Right cardiac atrium (tissue), 5 donors: Measurements from ENCODE around the gene KIFC1. TPM values are rescaled to one million over a fixed set of nuclear protein-coding genes. Genes with fewer than 3 reads are reported as not detected.

ENCODE experiments used
- ATAC-seq, 2 donors: fragments of 200-7000 bp; cut with Tn5 transposase; one replicate each; pipeline versions ENCODE4 v1.8.0 to v1.9.1; 2020; ENCODE audit warnings: moderate library complexity in 2 of 2, mild to moderate bottlenecking in 1 of 2
- DNase-seq, 3 donors: peaks; one replicate each; pipeline ENCODE4 v3.0.0-alpha.2; 2020
- H3K27ac ChIP-seq: one replicate; pipeline ENCODE4 v1.5.1; 2013; ENCODE audit warnings: mild to moderate bottlenecking, low read length, control low read depth, moderate library complexity
- H3K27me3 ChIP-seq: one replicate; pipeline ENCODE4 v1.6.1; 2013; ENCODE audit not compliant: control insufficient read depth, insufficient read depth
- H3K4me1 ChIP-seq: one replicate; pipeline ENCODE4 v1.6.1; 2013; ENCODE audit warnings: low read length; ENCODE audit not compliant: control insufficient read depth, insufficient read depth
- H3K4me3 ChIP-seq: one replicate; pipeline ENCODE4 v1.5.1; 2013; ENCODE audit warnings: low read length, control low read depth
- H3K9me3 ChIP-seq: one replicate; pipeline ENCODE4 v1.6.1; 2013; ENCODE audit warnings: low read length; ENCODE audit not compliant: control insufficient read depth
- WGBS: extraction: QIAGEN DNeasy Blood & Tissue Kit; methylation state at CpG from one replicate; pipeline ENCODE4 v1.1.7; 2013; 5-methylcytosine and 5-hydroxymethylcytosine counted together
- intact Hi-C, 4 donors: fragments of 100-400 bp; cut with DNase I; formaldehyde crosslinking; loops; one replicate each; pipeline versions ENCODE4 v1.11.0 to v1.14.0; 2022 to 2023
- polyA plus RNA-seq: library from polyadenylated mRNA; stranded (reverse); fragments of 200-250 nt; gene quantifications from one replicate; pipeline ENCODE4 v1.2.3, GENCODE V29; 2013
- total RNA-seq, 4 donors: library from RNA; stranded (reverse); fragmentation: NEBNext Ultra II Directional; extraction: Animal tissue kit (Norgen Biotek cat#: 25700); gene quantifications; one replicate each; pipeline ENCODE4 v1.2.1, GENCODE V29; 2021
- donor health status: healthy with polysubstance abuse.
- donor health status: DM: no; HTN: yes; CAD: no.
- donor health status: DM: no; HTN: no; CAD: no.
- donor health status: DM: no; HTN: yes; CAD: no; lungs with severe emphysema.
- donor health status: DM: yes; HTN: yes; CAD: no.

The KIFC1 gene
- total and polyA plus RNA-seq, 5 donors = 0.16 to 1.2 (median 0.88) TPM; not detected in 1

DNA sequence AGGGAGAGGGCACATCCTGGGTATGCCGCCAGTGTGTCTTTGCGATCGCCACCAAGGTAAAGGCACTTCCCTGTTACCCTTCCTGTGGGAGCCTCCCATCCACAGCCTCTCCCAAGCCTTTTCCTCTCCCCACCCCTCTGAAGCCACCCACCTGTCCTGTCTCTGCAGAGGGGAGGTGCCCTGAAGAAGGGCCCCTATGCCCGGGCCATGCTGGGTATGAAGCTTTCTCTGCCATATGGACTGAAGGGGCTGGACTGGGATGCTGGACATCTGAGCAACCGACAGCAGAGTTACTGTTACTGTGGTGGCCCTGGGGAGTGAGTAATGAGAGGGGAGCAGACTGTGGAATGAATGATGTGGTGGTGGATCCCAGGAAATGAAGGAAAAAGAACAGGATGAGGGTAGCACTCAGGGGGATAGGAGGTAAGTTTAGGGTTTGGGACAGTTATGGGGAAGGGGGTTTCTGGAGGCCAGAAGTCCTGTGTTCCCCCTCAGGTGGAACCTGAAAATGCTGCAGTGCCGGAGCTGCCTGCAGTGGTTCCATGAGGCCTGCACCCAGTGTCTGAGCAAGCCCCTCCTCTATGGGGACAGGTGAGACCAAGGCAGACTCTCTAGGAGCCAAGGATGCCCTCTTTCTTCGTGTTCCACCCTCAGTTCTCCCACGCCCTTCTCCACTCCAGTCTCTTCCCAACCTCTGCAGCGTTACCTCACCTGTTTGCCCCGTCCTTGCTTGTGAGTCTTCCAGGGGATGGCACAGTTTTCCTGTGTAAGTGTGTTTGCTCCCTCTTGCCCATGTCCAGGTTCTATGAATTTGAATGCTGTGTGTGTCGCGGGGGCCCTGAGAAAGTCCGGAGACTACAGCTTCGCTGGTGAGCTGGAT, 21.9 kb downstream of the KIFC1 start:
- H3K4me3 ChIP-seq = no peak overlapping the region
- intact Hi-C loops = no loop called here
- no peak for ATAC-seq
- H3K27ac ChIP-seq = no peak overlapping the region
- no peaks in the 10 kb centered on the region for H3K9me3 ChIP-seq
- peaks cover 4% of the 10 kb centered on the region for H3K4me1 ChIP-seq
- DNase-seq = no peak
- no peaks in the 10 kb centered on the region for H3K27me3 ChIP-seq
- WGBS = 81% methylated on average over 14 of the region's 14 CpGs

DNA sequence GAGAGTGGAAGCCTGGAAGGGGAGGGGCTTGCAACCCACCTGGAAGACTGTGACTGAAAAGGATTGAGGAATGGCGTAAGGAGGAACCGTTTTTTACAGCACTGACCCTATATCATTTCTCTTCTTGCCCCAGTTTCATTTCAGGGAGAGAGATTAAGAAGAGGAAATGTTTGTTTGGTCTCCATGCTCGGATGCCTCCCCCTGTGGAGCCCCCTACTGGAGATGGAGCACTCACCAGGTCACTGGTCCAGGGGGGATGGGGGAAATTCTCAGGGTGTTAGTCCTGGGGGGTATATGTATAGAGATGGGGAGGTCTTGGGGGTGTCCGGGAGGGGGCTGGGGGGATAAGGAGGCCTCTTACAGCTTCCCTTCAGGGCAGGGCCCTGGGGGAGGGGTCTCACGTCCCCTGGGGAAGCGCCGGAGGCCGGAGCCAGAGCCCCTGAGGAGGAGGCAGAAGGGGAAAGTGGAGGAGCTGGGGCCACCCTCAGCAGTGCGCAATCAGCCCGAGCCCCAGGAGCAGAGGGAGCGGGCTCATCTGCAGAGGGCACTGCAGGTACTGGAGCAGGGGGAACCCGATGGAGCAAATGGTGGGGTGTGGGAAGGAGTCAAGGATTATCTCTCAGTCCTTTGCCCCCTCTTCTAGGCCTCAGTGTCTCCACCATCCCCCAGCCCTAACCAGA, 23.1 kb downstream of the KIFC1 start:
- no peak for ATAC-seq
- intact Hi-C loops = no loop called here

DNA sequence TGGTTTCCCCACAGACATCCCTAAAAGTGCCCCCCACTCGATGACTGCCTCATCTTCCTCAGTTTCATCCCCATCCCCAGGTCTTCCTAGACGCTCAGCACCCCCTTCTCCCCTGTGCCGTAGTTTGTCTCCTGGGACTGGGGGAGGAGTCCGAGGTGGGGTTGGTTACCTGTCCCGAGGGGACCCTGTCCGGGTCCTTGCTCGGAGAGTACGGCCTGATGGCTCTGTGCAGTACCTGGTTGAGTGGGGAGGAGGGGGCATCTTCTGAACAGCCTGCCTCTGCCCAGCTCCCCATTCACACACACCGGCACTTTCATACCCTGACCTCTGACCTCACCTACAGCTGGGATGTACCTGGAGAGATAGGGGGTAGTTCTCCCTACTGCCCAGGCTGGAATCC, 24.2 kb downstream of the KIFC1 start:
- no peak overlapping the region for H3K27ac ChIP-seq
- H3K4me3 ChIP-seq = no peak overlapping the region
- H3K9me3 ChIP-seq = no peaks in the 10 kb centered on the region
- H3K4me1 ChIP-seq = peaks cover 9% of the 10 kb centered on the region
- DNase-seq (no peak), ATAC-seq (no peak)
- intact Hi-C loops = no loop called here
- no peaks in the 10 kb centered on the region for H3K27me3 ChIP-seq
- WGBS = 69% methylated on average over 9 of the region's 9 CpGs

More for the DNA sequence above, 23.1 kb downstream of the KIFC1 start:
- H3K4me3 ChIP-seq = no peak overlapping the region
- H3K27me3 ChIP-seq = no peaks in the 10 kb centered on the region
- no peak for DNase-seq
- H3K27ac ChIP-seq = no peak overlapping the region
- WGBS = 68% methylated on average over 12 of the region's 12 CpGs
- peaks cover 9% of the 10 kb centered on the region for H3K4me1 ChIP-seq
- H3K9me3 ChIP-seq = no peaks in the 10 kb centered on the region

DNA sequence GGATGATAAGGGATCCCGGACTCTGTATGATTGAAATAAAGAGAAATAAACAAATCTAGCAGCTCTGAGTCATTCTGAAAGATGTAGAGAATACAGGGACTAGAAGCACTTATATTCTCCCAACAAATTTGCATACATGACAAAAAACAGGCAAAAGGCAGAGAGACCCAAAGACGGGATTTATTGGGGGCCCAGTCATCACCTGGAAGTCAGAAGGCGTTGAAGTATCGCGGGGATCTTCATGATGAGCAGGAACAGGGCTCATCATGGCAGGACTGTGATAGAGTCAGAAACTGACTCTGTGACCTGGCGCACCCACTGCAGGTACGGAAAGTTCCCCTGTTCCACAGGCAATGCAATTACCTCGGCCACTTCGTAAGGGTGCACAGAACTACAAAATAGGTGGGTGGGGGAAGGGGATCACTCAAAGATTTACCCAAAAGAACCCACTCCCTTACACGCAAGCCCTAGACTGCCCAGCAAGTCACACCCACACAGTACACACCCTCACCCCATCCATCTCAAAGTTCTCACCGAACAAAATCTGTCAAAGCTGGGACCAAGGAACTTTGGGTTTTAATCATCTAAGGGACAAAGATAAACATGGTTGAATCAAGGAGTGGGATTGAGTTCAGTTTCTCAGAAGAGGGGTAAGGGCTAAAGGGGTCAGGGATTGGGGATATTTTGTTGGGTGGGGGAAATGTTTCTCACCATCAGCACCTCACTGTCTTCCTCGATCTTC, 24.9 kb downstream of the KIFC1 start:
- no peak overlapping the region for H3K27ac ChIP-seq
- WGBS = 53% methylated on average over 12 of the region's 12 CpGs
- H3K27me3 ChIP-seq = no peaks in the 10 kb centered on the region
- H3K4me3 ChIP-seq = peak overlapping the region; percentile 69
- DNase-seq = no peak
- H3K4me1 ChIP-seq = peaks cover 9% of the 10 kb centered on the region
- no peak for ATAC-seq
- intact Hi-C loops = no loop called here
- H3K9me3 ChIP-seq = no peaks in the 10 kb centered on the region

DNA sequence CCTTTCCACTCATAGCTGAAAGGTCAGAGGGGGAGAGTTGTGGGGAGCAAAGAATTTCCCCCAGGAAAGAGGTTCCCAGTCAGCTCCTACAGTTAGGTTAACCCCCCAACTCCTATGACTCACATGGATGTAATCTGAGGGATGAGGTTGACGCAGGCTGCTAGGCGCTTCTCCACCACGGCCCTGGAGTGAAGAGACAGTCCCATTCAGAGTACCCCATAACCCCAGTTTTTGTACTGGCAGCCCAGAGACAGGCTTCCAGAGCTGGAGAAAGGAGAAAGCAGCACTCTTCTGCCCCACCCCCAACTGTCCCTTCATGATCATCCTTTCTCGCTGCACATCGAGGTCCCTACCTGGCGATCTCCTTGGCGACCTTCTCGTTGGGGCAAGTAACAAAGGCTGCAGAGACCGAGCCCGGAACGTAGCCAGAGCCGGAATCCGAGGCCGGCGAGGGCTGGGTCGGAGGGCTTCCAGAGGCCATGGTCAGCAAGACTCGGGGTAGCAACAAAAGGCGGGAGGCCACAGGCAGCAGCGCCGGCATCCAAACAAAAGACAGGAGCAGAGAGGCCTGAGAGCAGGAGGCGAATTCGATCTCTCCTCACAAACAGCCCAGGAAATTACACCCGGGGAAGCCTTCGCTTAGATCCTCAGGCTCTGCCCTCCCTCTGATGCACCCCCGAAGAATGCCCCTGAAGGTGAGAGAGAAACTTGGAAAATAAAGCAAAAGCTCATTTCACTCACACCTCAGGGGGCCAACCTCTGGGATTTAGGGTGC, 25.7 kb downstream of the KIFC1 start:
- no peaks in the 10 kb centered on the region for H3K27me3 ChIP-seq
- peak overlapping the region; percentile 69 for H3K4me3 ChIP-seq
- intact Hi-C loops = no loop called here
- peaks cover 9% of the 10 kb centered on the region for H3K4me1 ChIP-seq
- peak overlapping the region; percentile 71 for H3K27ac ChIP-seq
- 3% methylated on average over 25 of the region's 25 CpGs for WGBS
- DNase-seq = no peak
- ATAC-seq = no peak
- no peaks in the 10 kb centered on the region for H3K9me3 ChIP-seq

DNA sequence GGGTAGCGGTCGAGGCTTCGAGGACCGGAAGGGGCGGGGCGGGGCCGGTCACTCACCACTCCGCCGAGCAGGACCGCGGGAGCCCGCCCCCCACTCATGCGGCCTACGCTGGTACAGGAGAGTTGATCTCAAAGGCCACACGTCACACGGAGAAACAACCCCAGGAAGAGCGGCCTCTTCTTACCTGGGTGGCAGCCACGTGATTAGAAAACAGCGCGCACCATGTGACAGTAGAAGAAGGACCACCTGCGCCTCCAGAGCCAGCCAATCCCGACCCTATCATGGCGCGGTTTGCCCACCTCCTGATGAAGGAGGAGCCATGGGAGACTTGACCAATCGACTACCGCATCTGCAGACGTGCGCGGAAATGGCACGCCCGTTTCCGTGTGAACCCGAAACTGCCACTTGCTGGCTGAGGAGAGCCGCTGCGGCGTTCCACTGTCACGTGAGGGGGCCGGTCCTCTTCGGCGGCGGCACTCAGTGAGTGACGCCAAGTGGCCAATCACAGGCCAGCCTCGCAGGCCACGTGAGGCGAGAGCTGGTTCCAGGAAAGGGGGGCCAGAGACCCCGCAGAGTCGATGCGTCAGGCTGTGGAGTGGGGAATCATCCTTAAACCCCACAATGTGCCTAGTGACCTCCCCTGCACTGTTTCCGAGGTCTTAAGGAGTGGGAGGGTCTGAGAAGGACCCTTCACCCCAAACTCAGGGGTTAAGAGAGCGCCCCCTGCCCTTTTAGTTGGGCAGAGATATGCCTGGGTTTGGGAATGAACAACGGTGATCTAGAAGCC, 26.5 kb downstream of the KIFC1 start, which contains the start of gene CUTA:
CUTA (minus strand) TSS at position 205 of the 787 bp plus-strand sequence; CDS start at position 98, 107 bp downstream.
- peak within 1 kb of the TSS; percentile 96 for H3K27ac ChIP-seq
- WGBS = under 1% methylated on average over 51 of the region's 51 CpGs
- H3K4me1 ChIP-seq = peaks cover 9% of the 10 kb centered on the region
- H3K4me3 ChIP-seq = peak within 1 kb of the TSS; percentile 69
- DNase-seq (peak; percentile 100), ATAC-seq (peak; percentile 95)
- H3K27me3 ChIP-seq = no peaks in the 10 kb centered on the region
- intact Hi-C loops = no loop called here
- H3K9me3 ChIP-seq = no peaks in the 10 kb centered on the region

DNA sequence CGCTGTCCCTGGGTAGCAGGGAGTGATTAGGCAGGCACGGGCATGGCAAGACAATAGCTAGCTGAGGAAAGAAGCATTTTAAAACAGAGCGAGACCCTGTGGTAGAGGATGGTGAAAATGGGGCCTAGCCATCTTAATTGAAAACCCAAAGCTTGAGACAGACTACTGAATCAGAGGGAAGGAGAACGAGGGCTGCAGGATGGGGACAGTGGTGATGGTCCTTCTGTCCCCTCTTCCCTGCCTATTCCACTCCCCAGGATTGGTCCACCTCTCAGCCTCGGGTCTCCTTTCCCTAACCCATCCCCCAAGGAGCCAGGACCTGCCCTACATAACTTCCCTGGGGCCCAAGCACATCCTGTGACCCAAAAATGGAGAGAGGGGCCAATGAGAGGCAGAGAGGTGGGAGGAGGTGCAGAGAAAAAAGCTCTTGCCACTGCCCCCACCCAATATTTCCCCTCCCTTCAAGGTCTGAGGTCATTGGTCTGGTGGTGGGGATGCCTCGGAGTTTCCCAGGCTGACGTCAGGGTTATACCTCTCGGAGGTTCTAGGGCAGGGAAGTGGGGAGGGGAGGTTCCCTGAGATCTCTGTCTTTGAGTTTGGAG, 27.2 kb downstream of the KIFC1 start:
- intact Hi-C loops = no loop called here
- no peak for ATAC-seq
- no peaks in the 10 kb centered on the region for H3K27me3 ChIP-seq
- peaks cover 9% of the 10 kb centered on the region for H3K4me1 ChIP-seq
- H3K4me3 ChIP-seq = peak overlapping the region; percentile 37
- H3K27ac ChIP-seq = peak overlapping the region; percentile 96
- no peak for DNase-seq
- WGBS = 37% methylated on average over 8 of the region's 8 CpGs
- H3K9me3 ChIP-seq = no peaks in the 10 kb centered on the region

DNA sequence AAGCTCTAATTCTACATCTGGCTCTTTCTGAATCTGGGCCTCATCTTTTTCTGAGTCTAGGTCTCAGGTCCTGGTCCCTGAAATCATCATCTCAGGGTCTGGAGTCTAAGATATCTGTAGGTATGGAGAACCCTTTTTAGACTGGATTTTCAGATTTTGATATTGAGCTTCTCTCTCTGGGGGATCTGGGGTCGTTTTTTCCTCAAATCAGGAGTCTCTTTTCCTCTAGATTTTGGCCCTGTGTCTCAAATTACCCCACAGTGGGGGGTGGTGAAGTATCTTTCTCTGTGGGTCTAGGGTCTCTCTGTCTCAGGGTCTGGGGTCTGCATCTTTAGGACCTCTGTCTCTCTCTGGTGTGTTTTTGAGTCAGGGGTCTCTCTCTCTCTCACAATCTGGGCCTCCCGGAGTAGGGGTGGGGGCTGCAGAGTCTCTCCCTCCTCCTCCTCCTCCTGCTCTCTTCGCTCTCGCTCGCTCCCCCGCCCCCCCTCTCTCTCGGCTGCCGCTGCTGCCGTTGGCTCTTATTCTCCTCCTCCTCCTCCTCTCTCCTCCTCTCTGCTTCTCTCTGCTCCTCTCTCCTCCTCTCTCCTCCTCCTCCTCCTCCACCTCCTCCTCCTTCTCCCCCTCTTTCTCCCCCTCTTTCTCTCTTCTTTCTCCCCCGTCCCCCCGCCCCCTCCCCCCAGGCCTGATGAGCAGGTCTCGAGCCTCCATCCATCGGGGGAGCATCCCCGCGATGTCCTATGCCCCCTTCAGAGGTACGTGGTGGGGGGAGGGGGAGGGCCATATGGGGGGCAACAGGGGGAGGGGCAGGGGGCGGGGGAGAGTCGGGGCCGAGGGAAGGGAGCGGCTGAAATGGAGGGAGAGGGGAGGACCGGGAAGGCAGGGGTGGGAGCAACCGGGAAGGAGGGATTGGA, 28.2 kb downstream of the KIFC1 start, which contains the start of gene SYNGAP1:
SYNGAP1 (plus strand) TSS at position 486 of the 911 bp plus-strand sequence; CDS start at position 686, 200 bp downstream.
- DNase-seq (peak; percentile 74 to 91 (median 90)), ATAC-seq (peak; percentile 4 to 23)
- peak within 1 kb of the TSS; percentile 96 for H3K27ac ChIP-seq
- WGBS = 4% methylated on average over 22 of the region's 22 CpGs
- H3K9me3 ChIP-seq = no peaks in the 10 kb centered on the region
- intact Hi-C loops = loop anchor here in 1 of 4 donors (10.0 kb wide), 1 partner anchor 155 kb away; no protein-coding TSS in a partner anchor
- H3K27me3 ChIP-seq = no peaks in the 10 kb centered on the region
- peaks cover 15% of the 10 kb centered on the region for H3K4me1 ChIP-seq
- peak within 1 kb of the TSS; percentile 59 for H3K4me3 ChIP-seq
